HG03196 (cell line): ENCODE results near the gene PLXNC1.

ENCODE experiments used
- ATAC-seq: cut with Tn5 transposase; IDR thresholded peaks from one replicate; pipeline ENCODE4 v1.9.1; 2021; ENCODE audit not compliant: unreplicated experiment

The PLXNC1 gene

GRCh38 chr12:94133964-94134795, 14.2 kb upstream of the PLXNC1 start:
- ATAC-seq, result no peak

- ATAC-seq, result no peak
Measured at GRCh38 chr12:94135896-94136295, 12.5 kb upstream of the PLXNC1 start.

GRCh38 chr12:94139816-94140215, 8.6 kb upstream of the PLXNC1 start:
- no peak for ATAC-seq

GRCh38 chr12:94140556-94140955, 7.8 kb upstream of the PLXNC1 start:
- no peak for ATAC-seq

GRCh38 chr12:94141004-94141764, 7.2 kb upstream of the PLXNC1 start:
- no peak for ATAC-seq

- no peak for ATAC-seq
Measured at GRCh38 chr12:94141892-94142291, 6.5 kb upstream of the PLXNC1 start.

GRCh38 chr12:94143438-94143837, 4.9 kb upstream of the PLXNC1 start:
- no peak for ATAC-seq

GRCh38 chr12:94143951-94144350, 4.4 kb upstream of the PLXNC1 start:
- no peak for ATAC-seq

- no peak for ATAC-seq
Measured at GRCh38 chr12:94144781-94145180, 3.6 kb upstream of the PLXNC1 start.

GRCh38 chr12:94145191-94145983, 3.0 kb upstream of the PLXNC1 start:
- no peak for ATAC-seq

GRCh38 chr12:94146166-94146936, 2.0 kb upstream of the PLXNC1 start:
- ATAC-seq, result no peak

GRCh38 chr12:94147387-94147990, 888 bp upstream of the PLXNC1 start:
- no peak for ATAC-seq

- ATAC-seq, result peak; percentile 7
Measured at GRCh38 chr12:94148739-94149118, 352 bp downstream of the PLXNC1 start.

- ATAC-seq, result peak; percentile 23
Measured at GRCh38 chr12:94149119-94149780, 873 bp downstream of the PLXNC1 start.

GRCh38 chr12:94149781-94150239, 1.4 kb downstream of the PLXNC1 start:
- peak; percentile 2 for ATAC-seq

- ATAC-seq, result peak; percentile 8
Measured at GRCh38 chr12:94150240-94151121, 2.1 kb downstream of the PLXNC1 start.

GRCh38 chr12:94151582-94151981, 3.2 kb downstream of the PLXNC1 start:
- no peak for ATAC-seq

- ATAC-seq, result no peak
Measured at GRCh38 chr12:94152292-94153078, 4.1 kb downstream of the PLXNC1 start.
